K562 (cell line): ENCODE measurements around the gene NAT9. TPM values are rescaled to one million over a fixed set of nuclear protein-coding genes. Genes with fewer than 3 reads are reported as not detected.
A peak's percentile ranks its signal among the peaks of the same experiment; 100 is the strongest.

ENCODE experiments used
- BCOR ChIP-seq: fragments of 450-650 bp; IDR thresholded peaks from 2 replicates; pipeline ENCODE4 v1.6.1; 2016
- CTBP1 ChIP-seq: fragments of 450-650 bp; IDR thresholded peaks from 2 replicates; pipeline ENCODE4 v1.6.1; 2016; ENCODE audit warnings: borderline replicate concordance
- DNMT1 ChIP-seq: fragments of 450-650 bp; IDR thresholded peaks from 2 replicates; pipeline ENCODE4 v1.6.1; 2016; ENCODE audit warnings: antibody characterized with exemption, mild to moderate bottlenecking
- FOXM1 ChIP-seq, 2 experiments: fragments of 450-650 bp in 1 of 2; sonication (generic) in 1 of 2; formaldehyde crosslinking in 1 of 2; IDR thresholded peaks; 2 replicates each; pipeline versions ENCODE4 v1.6.1 to v1.9.0; 2017 to 2022; ENCODE audit warnings: low read depth in 2 of 2, mild to moderate bottlenecking in 2 of 2, missing genetic modification reagents in 1 of 2, moderate library complexity in 1 of 2
- HDAC1 ChIP-seq, 2 experiments: fragments of 450-650 bp; IDR thresholded peaks; 2 replicates each; pipeline ENCODE4 v1.6.1; 2016 to 2017; ENCODE audit warnings: inconsistent platforms in 1 of 2, mild to moderate bottlenecking in 1 of 2, moderate library complexity in 1 of 2
- HDAC2 ChIP-seq: fragments of 450-650 bp; IDR thresholded peaks from 2 replicates; pipeline ENCODE4 v1.6.1; 2016; ENCODE audit warnings: mild to moderate bottlenecking
- KLF1 ChIP-seq: fragments of 450-650 bp; IDR thresholded peaks from 2 replicates; pipeline ENCODE4 v1.6.1; 2016; ENCODE audit warnings: missing genetic modification characterization, missing compliant biosample characterization
- NFIC ChIP-seq: fragments of 450-650 bp; IDR thresholded peaks from 2 replicates; pipeline ENCODE4 v1.6.1; 2017; ENCODE audit warnings: mild to moderate bottlenecking, inconsistent platforms
- NONO ChIP-seq, 2 experiments: fragments of 200-400 bp in 1 of 2; fragments of 450-650 bp in 1 of 2; formaldehyde crosslinking in 1 of 2; IDR thresholded peaks; 2 replicates each; pipeline ENCODE4 v1.6.1; 2017; ENCODE audit warnings: low read depth in 2 of 2, mild to moderate bottlenecking in 2 of 2, moderate library complexity in 2 of 2, low read length in 1 of 2
- POLR2B ChIP-seq: fragments of 450-650 bp; IDR thresholded peaks from 2 replicates; pipeline ENCODE4 v1.6.1; 2018; ENCODE audit warnings: low read depth; ENCODE audit not compliant: partially characterized antibody
- POLR3A ChIP-seq: IDR thresholded peaks from 2 replicates; pipeline ENCODE4 v1.6.1; 2011; ENCODE audit warnings: borderline replicate concordance, mild to moderate bottlenecking, moderate library complexity; ENCODE audit not compliant: insufficient read length, insufficient read depth; ENCODE audit errors: extremely low read depth
- RAD21 ChIP-seq, 2 experiments: fragments of 250-450 bp in 1 of 2; fragments of 450-650 bp in 1 of 2; sonication (Bioruptor Pico) in 1 of 2; formaldehyde crosslinking in 1 of 2; IDR thresholded peaks in 1 of 2; conservative IDR thresholded peaks in 1 of 2; 2 replicates each; pipeline versions ENCODE4 v1.4.0 to v1.8.0; 2020 to 2022; ENCODE audit warnings: mild to moderate bottlenecking in 2 of 2, moderate library complexity in 1 of 2
- RCOR1 ChIP-seq, 2 experiments: IDR thresholded peaks; 2 replicates each; pipeline ENCODE4 v1.6.1; 2012; ENCODE audit warnings: low read depth in 2 of 2, low read length in 2 of 2, borderline replicate concordance in 1 of 2, improper control_type of control experiment in 1 of 2
- SNRNP70 ChIP-seq: fragments of 200-400 bp; formaldehyde crosslinking; optimal IDR thresholded peaks from 2 replicates; pipeline ENCODE3; 2017; ENCODE audit warnings: low read depth, low read length
- STAT5A ChIP-seq: IDR thresholded peaks from 2 replicates; pipeline ENCODE4 v1.6.1; 2012; ENCODE audit warnings: low read length, inconsistent platforms, borderline replicate concordance
- TBP ChIP-seq: optimal IDR thresholded peaks from 2 replicates; pipeline ENCODE3; 2011; ENCODE audit warnings: low read depth, low read length, improper control_type of control experiment
- VEZF1 ChIP-seq: fragments of 200-800 bp; sonication (Bioruptor generic); IDR thresholded peaks from 2 replicates; pipeline ENCODE4 v1.6.1; 2017; ENCODE audit warnings: missing genetic modification characterization, missing compliant biosample characterization
- YY1 ChIP-seq, 3 experiments: IDR thresholded peaks; 2 replicates each; pipeline ENCODE4 v1.6.1; 2011; ENCODE audit warnings: low read length in 2 of 3, mild to moderate bottlenecking in 2 of 3, moderate library complexity in 2 of 3, borderline replicate concordance in 1 of 3, control low read depth in 1 of 3, low read depth in 1 of 3; ENCODE audit not compliant: insufficient read depth in 3 of 3, insufficient replicate concordance in 2 of 3, control insufficient read depth in 1 of 3, insufficient read length in 1 of 3; ENCODE audit errors: extremely low read depth in 1 of 3
- ZBTB7A ChIP-seq: IDR thresholded peaks from 2 replicates; pipeline ENCODE4 v1.6.1; 2011; ENCODE audit warnings: low read depth, mild to moderate bottlenecking, low read length, moderate library complexity, borderline replicate concordance; ENCODE audit not compliant: control insufficient read depth
- ZNF121 ChIP-seq: sonication (generic); formaldehyde crosslinking; conservative IDR thresholded peaks from 2 replicates; pipeline ENCODE4 v1.8.0; 2022; ENCODE audit warnings: missing genetic modification reagents
- ZNF282 ChIP-seq: sonication (generic); formaldehyde crosslinking; IDR thresholded peaks from 2 replicates; pipeline ENCODE4 v1.8.1; 2023; ENCODE audit warnings: missing genetic modification reagents
- ZNF384 ChIP-seq: IDR thresholded peaks from 2 replicates; pipeline ENCODE4 v1.6.1; 2012; ENCODE audit warnings: low read depth, low read length, improper control_type of control experiment
- ZNF586 ChIP-seq: fragments of 450-650 bp; formaldehyde crosslinking; conservative IDR thresholded peaks from 2 replicates; pipeline ENCODE4 v1.4.0; 2020; ENCODE audit warnings: mild to moderate bottlenecking, moderate library complexity
- polyA plus RNA-seq, 8 experiments: library from polyadenylated mRNA; depleted of rRNA in 4 of 8; stranded (reverse) in 5 of 8; unstranded in 3 of 8; fragments of >200 nt; fragmentation: Nextera tagmentation in 2 of 8; fragmentation: Illumina TruSeq in 1 of 8; extraction: Ambion mirVana in 2 of 8; extraction: Trizol in 1 of 8; gene quantifications; 2 replicates each; pipeline versions ENCODE4 v1.2.1 to v1.2.3, GENCODE V29; 2011 to 2014; ENCODE audit warnings: inconsistent platforms in 1 of 8, missing spikeins in 1 of 8
- total RNA-seq, 7 experiments: library from RNA; depleted of rRNA in 6 of 7; stranded (reverse); fragments of >200 nt in 6 of 7; fragmentation: Illumina TruSeq in 2 of 7; extraction: Trizol in 2 of 7; gene quantifications; 2 replicates each; pipeline versions ENCODE4 v1.2.1 to v1.2.3, GENCODE V29; 2011 to 2021; ENCODE audit warnings: low replicate concordance in 1 of 7
- TF ChIP-seq, protein P1 (sequence below): fragments of 250-450 bp; sonication (Bioruptor Pico); IDR thresholded peaks from 2 replicates; pipeline ENCODE4 v1.5.0; 2021
- TF ChIP-seq, protein P2 (sequence below): fragments of 250-450 bp; sonication (Bioruptor Pico); IDR thresholded peaks from 2 replicates; pipeline ENCODE4 v1.8.0; 2021; ENCODE audit warnings: borderline replicate concordance, mild to moderate bottlenecking, moderate library complexity; ENCODE audit not compliant: poor library complexity, severe bottlenecking

NAT9 gene
- total and polyA plus RNA-seq, 9 of the 15 experiments (the other 6 are each of a cell fraction or from before 2014, with no cell fraction given) = 4.2 to 63.6 (median 40.8) TPM

- TF ChIP-seq VEZF1 (CRISPR knock-in tag) (peak; percentile 74), NFIC (peak; percentile 45; the same call in 1 of the 2 replicates), HDAC1 (IDR thresholded peaks at IDR 0.05) (peak in 1 of 2 experiments; percentile 37; a peak in 2 of 4 replicates), CTBP1 (peak; percentile 85), BCOR (0 out of 2 replicates have a peak, but pooled peaks have one; percentile 4), RAD21 (CRISPR knock-in tag; conservative IDR thresholded peaks at IDR 0.05 in 1 of 2, IDR thresholded peaks at IDR 0.05 in 1 of 2) (peak in 1 of 2 experiments; percentile 27; a peak in 2 of 4 replicates), SNRNP70 (no peak), STAT5A (no peak), ZNF282 (CRISPR knock-in tag) (no peak), HDAC2 (no peak), POLR2B (peak; percentile 72), RCOR1 (IDR thresholded peaks at IDR 0.05; ENCODE audit: borderline replicate concordance in 1 of 2, low read depth in 2 of 2, low read length in 2 of 2) (peak in 1 of 2 experiments; percentile 58; a peak in 2 of 4 replicates), ZBTB7A (peak; percentile 38; the same call in 1 of the 2 replicates), YY1 (IDR thresholded peaks at IDR 0.05; ENCODE audit: borderline replicate concordance in 1 of 3, control insufficient read depth in 1 of 3, extremely low read depth in 1 of 3, insufficient read depth in 3 of 3, insufficient read length in 1 of 3, insufficient replicate concordance in 2 of 3, low read depth in 1 of 3, low read length in 2 of 3) (no peak), POLR3A (no peak), ZNF121 (no peak), DNMT1 (no peak), TBP (peak; percentile 98), ZNF384 (no peak), KLF1 (0 out of 2 replicates have a peak, but pooled peaks have one; percentile 20), FOXM1 (IDR thresholded peaks at IDR 0.05; ENCODE audit: low read depth) (no peak), FOXM1 (CRISPR knock-in tag; IDR thresholded peaks at IDR 0.05; ENCODE audit: low read depth) (peak; percentile 67; the same call in 1 of the 2 replicates), NONO (IDR thresholded peaks at IDR 0.05; ENCODE audit: low read depth in 2 of 2, low read length in 1 of 2) (peak; percentile 66 to 87; a peak in 2 of 4 replicates), ZNF586 (no peak)
- TF ChIP-seq, protein P1, sequence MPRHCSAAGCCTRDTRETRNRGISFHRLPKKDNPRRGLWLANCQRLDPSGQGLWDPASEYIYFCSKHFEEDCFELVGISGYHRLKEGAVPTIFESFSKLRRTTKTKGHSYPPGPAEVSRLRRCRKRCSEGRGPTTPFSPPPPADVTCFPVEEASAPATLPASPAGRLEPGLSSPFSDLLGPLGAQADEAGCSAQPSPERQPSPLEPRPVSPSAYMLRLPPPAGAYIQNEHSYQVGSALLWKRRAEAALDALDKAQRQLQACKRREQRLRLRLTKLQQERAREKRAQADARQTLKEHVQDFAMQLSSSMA = no peak
- TF ChIP-seq, protein P2, sequence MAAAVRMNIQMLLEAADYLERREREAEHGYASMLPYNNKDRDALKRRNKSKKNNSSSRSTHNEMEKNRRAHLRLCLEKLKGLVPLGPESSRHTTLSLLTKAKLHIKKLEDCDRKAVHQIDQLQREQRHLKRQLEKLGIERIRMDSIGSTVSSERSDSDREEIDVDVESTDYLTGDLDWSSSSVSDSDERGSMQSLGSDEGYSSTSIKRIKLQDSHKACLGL (CRISPR knock-in tag) = no peak
These were observed 27.4 kb downstream of the NAT9 start, which contains the start of gene NHERF1 (continued) for GRCh38 chr17:74748529-74749278.
